Spleen (tissue), 7 donors: ENCODE data around the gene UST.
"Not testable (repeated sequence)": the region's sequence is repeated elsewhere in the genome, so short reads cannot be mapped to it uniquely, and the experiment has no call there.

ENCODE experiments used
- POLR2A ChIP-seq, 3 donors: fragments of 450-650 bp; IDR thresholded peaks; one replicate each; pipeline ENCODE4 v1.5.1; 2017; ENCODE audit warnings: antibody characterized with exemption in 3 of 3, mild to moderate bottlenecking in 1 of 3
- POLR2AphosphoS5 ChIP-seq, 3 donors: sonication (generic); formaldehyde crosslinking; IDR thresholded peaks; one replicate each; pipeline ENCODE4 v1.5.1; 2017; ENCODE audit warnings: antibody characterized with exemption in 3 of 3
- TF ChIP-seq, protein P1 (sequence below), 11 experiments: fragments of 200-600 bp in 7 of 11; fragments of 450-650 bp in 4 of 11; sonication (generic) in 4 of 11; IDR thresholded peaks in 8 of 11; conservative IDR thresholded peaks in 3 of 11; 1 replicate in 7 of 11; 2 replicates in 4 of 11; pipeline versions ENCODE4 v1.4.0 to v1.8.0; 2016 to 2021; ENCODE audit warnings: antibody characterized with exemption in 11 of 11, inconsistent platforms in 4 of 11, mild to moderate bottlenecking in 1 of 11
- donor health status: DM: no; HTN: no; CAD: no; lungs with moderate emphysema.
- donor health status: DM: no; HTN: no; CAD: no.
- donor health status: DM: no; HTN: no; CAD: no.

DNA sequence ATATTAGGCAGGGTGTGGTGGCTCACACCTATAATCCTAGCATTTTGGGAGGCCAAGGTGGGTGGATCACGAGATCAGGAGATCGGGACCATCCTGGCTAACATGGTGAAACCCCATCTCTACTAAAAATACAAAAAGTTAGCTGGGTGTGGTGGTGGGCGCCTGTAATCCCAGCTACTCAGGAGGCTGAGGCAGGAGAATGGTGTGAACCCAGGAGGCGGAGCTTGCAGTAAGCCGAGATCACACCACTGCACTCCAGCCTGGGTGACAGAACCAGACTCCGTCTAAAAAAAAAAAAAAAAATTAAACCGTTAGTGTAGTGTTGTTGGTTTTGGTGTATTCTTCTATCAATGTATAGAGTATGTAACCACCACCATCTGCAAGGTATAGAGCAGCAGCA is 133.9 kb downstream of the UST start:
- TF ChIP-seq, protein P1, sequence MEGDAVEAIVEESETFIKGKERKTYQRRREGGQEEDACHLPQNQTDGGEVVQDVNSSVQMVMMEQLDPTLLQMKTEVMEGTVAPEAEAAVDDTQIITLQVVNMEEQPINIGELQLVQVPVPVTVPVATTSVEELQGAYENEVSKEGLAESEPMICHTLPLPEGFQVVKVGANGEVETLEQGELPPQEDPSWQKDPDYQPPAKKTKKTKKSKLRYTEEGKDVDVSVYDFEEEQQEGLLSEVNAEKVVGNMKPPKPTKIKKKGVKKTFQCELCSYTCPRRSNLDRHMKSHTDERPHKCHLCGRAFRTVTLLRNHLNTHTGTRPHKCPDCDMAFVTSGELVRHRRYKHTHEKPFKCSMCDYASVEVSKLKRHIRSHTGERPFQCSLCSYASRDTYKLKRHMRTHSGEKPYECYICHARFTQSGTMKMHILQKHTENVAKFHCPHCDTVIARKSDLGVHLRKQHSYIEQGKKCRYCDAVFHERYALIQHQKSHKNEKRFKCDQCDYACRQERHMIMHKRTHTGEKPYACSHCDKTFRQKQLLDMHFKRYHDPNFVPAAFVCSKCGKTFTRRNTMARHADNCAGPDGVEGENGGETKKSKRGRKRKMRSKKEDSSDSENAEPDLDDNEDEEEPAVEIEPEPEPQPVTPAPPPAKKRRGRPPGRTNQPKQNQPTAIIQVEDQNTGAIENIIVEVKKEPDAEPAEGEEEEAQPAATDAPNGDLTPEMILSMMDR (IDR thresholded peaks at IDR 0.05 in 8 of 11, conservative IDR thresholded peaks at IDR 0.05 in 3 of 11), result not testable (repeated sequence)
- TF ChIP-seq POLR2AphosphoS5, POLR2A (IDR thresholded peaks at IDR 0.05): not testable (repeated sequence)
